Forelimb muscle (tissue), 1 donor: ENCODE measurements around the gene NKRF. TPM values are rescaled to one million over a fixed set of nuclear protein-coding genes. Genes with fewer than 3 reads are reported as not detected.

ENCODE experiments used
- polyA plus RNA-seq: library from polyadenylated mRNA; unstranded; fragments of 120-200 nt; gene quantifications from one replicate; pipeline ENCODE4 v1.2.1, GENCODE V29; 2013; ENCODE audit not compliant: insufficient read length

Gene NKRF
- polyA plus RNA-seq, 1 donor: 7.1 TPM

Other genes starting within 250 kb of the NKRF start
- gene SLC25A43, start 207.1 kb downstream of the NKRF start, polyA plus RNA-seq: 8.3 TPM
- gene SLC25A5, start 138.0 kb downstream of the NKRF start, polyA plus RNA-seq: 154 TPM
- 18.1 TPM for gene STEEP1, start 41.0 kb downstream of the NKRF start, polyA plus RNA-seq
- gene UBE2A, start 31.9 kb downstream of the NKRF start, polyA plus RNA-seq: 60.1 TPM
- gene SEPTIN6, start 86.7 kb upstream of the NKRF start, polyA plus RNA-seq: 32.1 TPM
- gene SOWAHD, start 152.2 kb upstream of the NKRF start, polyA plus RNA-seq: 0.47 TPM
- 3,298 TPM for gene RPL39, start 185.2 kb upstream of the NKRF start, polyA plus RNA-seq
- 13.5 TPM for gene UPF3B, start 246.5 kb upstream of the NKRF start, polyA plus RNA-seq